Thyroid gland (tissue), 4 donors: ENCODE results near the gene ADARB2.

ENCODE experiments used
- POLR2A ChIP-seq, 2 donors: fragments of 450-650 bp; IDR thresholded peaks; one replicate each; pipeline ENCODE4 v1.6.1; 2017; ENCODE audit warnings: antibody characterized with exemption in 2 of 2, mild to moderate bottlenecking in 2 of 2, moderate library complexity in 1 of 2
- TF ChIP-seq, protein P1 (sequence below), 6 experiments: fragments of 200-600 bp in 3 of 6; fragments of 450-650 bp in 3 of 6; sonication (generic) in 3 of 6; IDR thresholded peaks; one replicate each; pipeline ENCODE4 v1.5.1; 2016 to 2019; ENCODE audit warnings: antibody characterized with exemption in 6 of 6, mild to moderate bottlenecking in 2 of 6, inconsistent platforms in 1 of 6, moderate library complexity in 1 of 6

DNA sequence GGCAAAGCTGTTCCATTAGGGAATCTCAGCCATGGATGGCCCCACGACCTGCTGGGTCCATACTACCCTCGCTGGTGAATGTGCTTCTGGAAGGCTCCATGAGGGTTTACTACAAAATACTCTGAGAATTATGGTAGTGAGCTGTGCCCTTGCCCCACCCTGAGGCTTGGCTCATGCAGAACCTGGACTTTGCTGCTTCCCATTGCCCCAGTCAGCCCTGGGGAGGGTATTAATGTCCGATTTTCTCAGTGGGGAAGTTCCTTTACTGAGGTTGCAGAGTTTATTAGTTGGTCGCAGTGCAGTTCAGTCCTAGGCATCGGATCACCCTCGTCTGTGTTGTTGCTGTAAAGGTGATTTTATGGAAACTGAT is 371.0 kb downstream of the ADARB2 start:
- no peak for TF ChIP-seq POLR2A (IDR thresholded peaks at IDR 0.05)
- TF ChIP-seq, protein P1, sequence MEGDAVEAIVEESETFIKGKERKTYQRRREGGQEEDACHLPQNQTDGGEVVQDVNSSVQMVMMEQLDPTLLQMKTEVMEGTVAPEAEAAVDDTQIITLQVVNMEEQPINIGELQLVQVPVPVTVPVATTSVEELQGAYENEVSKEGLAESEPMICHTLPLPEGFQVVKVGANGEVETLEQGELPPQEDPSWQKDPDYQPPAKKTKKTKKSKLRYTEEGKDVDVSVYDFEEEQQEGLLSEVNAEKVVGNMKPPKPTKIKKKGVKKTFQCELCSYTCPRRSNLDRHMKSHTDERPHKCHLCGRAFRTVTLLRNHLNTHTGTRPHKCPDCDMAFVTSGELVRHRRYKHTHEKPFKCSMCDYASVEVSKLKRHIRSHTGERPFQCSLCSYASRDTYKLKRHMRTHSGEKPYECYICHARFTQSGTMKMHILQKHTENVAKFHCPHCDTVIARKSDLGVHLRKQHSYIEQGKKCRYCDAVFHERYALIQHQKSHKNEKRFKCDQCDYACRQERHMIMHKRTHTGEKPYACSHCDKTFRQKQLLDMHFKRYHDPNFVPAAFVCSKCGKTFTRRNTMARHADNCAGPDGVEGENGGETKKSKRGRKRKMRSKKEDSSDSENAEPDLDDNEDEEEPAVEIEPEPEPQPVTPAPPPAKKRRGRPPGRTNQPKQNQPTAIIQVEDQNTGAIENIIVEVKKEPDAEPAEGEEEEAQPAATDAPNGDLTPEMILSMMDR (IDR thresholded peaks at IDR 0.05) = no peak
